ENCODE measurements around the gene RPRD1A. TPM values are rescaled to one million over a fixed set of nuclear protein-coding genes. Genes with fewer than 3 reads are reported as not detected.
"Not testable (repeated sequence)": the region's sequence is repeated elsewhere in the genome, so short reads cannot be mapped to it uniquely, and the experiment has no call there.

The RPRD1A gene
- total RNA-seq, 3 donors from 2014 or later = 51.5 to 76.8 (median 59.3) TPM

GRCh38 chr18:36031903-36032302, 35.5 kb downstream of the RPRD1A start:
- H3K27ac ChIP-seq = no peak overlapping the region
- H3K27me3 ChIP-seq = no peaks in the 10 kb centered on the region
- TF ChIP-seq POLR2A (IDR thresholded peaks at IDR 0.05) (no peak), CTCF (IDR thresholded peaks at IDR 0.05) (no peak), POLR2AphosphoS5 (IDR thresholded peaks at IDR 0.05) (no peak)
- DNase-seq (ENCODE audit: low spot score in 2 of 2) = no peak
- H3K4me3 ChIP-seq = no peak overlapping the region
- peaks cover 0 to 4% of the 10 kb centered on the region in 2 donors for H3K4me1 ChIP-seq
- intact Hi-C loops (cut with DNase I; ENCODE audit: low total_unique reads) = no loop called here
- no peaks in the 10 kb centered on the region for H3K9me3 ChIP-seq
- no peaks in the 10 kb centered on the region for H3K36me3 ChIP-seq

DNA sequence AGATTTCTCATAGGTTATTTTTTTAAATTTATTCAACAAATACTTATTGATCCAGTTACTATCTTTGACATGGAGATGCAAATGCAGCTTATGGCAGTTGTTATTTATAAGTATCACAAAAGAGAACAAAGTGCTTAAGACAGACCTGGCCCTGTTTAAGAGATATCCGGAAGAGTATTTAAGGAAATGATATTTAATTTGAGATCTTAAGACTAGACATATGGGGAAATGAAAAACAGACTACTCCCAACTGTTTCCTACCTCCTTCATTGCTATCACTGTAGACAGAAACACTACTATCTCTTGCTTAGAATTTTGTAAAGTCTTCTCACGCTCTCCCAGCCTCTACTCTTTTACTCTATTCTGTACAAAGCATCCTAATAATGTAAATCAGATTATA, 36.0 kb downstream of the RPRD1A start:
- intact Hi-C loops (cut with DNase I; ENCODE audit: low total_unique reads) = no loop called here
- no peak overlapping the region for H3K4me3 ChIP-seq
- no peak for DNase-seq (ENCODE audit: low spot score in 2 of 2)
- H3K36me3 ChIP-seq = no peaks in the 10 kb centered on the region
- no peaks in the 10 kb centered on the region for H3K27me3 ChIP-seq
- H3K4me1 ChIP-seq = peaks cover 0 to 4% of the 10 kb centered on the region in 2 donors
- H3K27ac ChIP-seq = no peak overlapping the region
- TF ChIP-seq CTCF (IDR thresholded peaks at IDR 0.05) = no peak
- TF ChIP-seq POLR2A (IDR thresholded peaks at IDR 0.05) = no peak
- TF ChIP-seq POLR2AphosphoS5 (IDR thresholded peaks at IDR 0.05) = no peak
- no peaks in the 10 kb centered on the region for H3K9me3 ChIP-seq

GRCh38 chr18:36028859-36029258, 38.5 kb downstream of the RPRD1A start:
- Histone ChIP-seq H3K4me1 (no peaks in the 10 kb centered on the region), H3K9me3 (no peaks in the 10 kb centered on the region), H3K27me3 (no peaks in the 10 kb centered on the region), H3K4me3 (no peak overlapping the region), H3K27ac (no peak overlapping the region), H3K36me3 (no peaks in the 10 kb centered on the region)
- DNase-seq (ENCODE audit: low spot score in 2 of 2) = no peak
- intact Hi-C loops (cut with DNase I; ENCODE audit: low total_unique reads) = no loop called here
- TF ChIP-seq POLR2AphosphoS5 (IDR thresholded peaks at IDR 0.05) = no peak
- no peak for TF ChIP-seq POLR2A (IDR thresholded peaks at IDR 0.05)
- TF ChIP-seq CTCF (IDR thresholded peaks at IDR 0.05) = no peak

- no peaks in the 10 kb centered on the region for H3K4me1 ChIP-seq
- no peak overlapping the region for H3K27ac ChIP-seq
- intact Hi-C loops (cut with DNase I; ENCODE audit: low total_unique reads) = no loop called here
- no peak overlapping the region for H3K4me3 ChIP-seq
- no peaks in the 10 kb centered on the region for H3K36me3 ChIP-seq
- DNase-seq (ENCODE audit: low spot score in 2 of 2) = no peak
- no peaks in the 10 kb centered on the region for H3K27me3 ChIP-seq
- H3K9me3 ChIP-seq = no peaks in the 10 kb centered on the region
- TF ChIP-seq POLR2A (IDR thresholded peaks at IDR 0.05) = no peak
- TF ChIP-seq POLR2AphosphoS5 (IDR thresholded peaks at IDR 0.05) = no peak
- no peak for TF ChIP-seq CTCF (IDR thresholded peaks at IDR 0.05)
Measured at GRCh38 chr18:36025025-36025424, 42.3 kb downstream of the RPRD1A start.

DNA sequence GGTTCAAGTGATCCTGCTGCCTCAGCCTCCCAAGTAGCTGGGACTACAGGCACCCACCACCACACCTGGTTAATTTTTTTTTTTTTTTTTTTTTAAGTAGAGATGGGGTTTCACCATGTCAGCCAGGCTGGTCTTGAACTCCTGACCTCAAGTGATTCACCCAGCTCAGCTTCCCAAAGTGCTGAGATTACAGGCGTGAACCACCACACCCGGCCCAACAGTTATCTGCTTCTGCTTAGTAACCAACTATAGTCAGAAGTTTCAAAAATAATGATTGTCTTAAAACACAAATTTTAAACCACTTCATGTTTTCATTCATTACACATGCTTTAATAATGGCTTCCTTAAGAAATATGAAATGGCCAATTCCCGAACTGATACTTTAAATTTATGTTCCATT, 43.1 kb downstream of the RPRD1A start:
- H3K27ac ChIP-seq; H3K4me1 ChIP-seq; H3K9me3 ChIP-seq; DNase-seq (ENCODE audit: low spot score in 2 of 2); H3K27me3 ChIP-seq; intact Hi-C loops (cut with DNase I; ENCODE audit: low total_unique reads); H3K4me3 ChIP-seq; H3K36me3 ChIP-seq: not testable (repeated sequence)

DNA sequence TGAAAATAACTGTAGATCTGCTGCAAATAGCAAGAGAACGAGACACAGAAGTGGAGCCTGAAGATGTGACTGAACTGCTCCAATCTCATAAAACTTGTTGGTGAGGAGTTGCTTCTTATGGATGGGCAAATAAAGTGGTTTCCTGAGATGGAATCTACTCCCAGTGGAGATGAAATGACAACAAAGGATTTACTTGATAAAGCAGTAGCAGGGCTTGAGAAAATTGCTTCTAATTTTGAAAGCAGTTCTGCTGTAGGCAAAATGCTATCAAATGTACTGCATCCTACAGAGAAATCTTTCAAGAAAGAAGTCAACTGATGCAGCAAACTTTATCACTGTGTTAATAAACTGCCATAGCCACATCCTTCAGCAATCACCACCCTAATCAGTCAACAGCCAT, 44.0 kb downstream of the RPRD1A start:
- H3K4me1 ChIP-seq = no peaks in the 10 kb centered on the region
- H3K9me3 ChIP-seq = no peaks in the 10 kb centered on the region
- no peak for TF ChIP-seq CTCF (IDR thresholded peaks at IDR 0.05)
- TF ChIP-seq POLR2A (IDR thresholded peaks at IDR 0.05) = no peak
- no peak for TF ChIP-seq POLR2AphosphoS5 (IDR thresholded peaks at IDR 0.05)
- no peaks in the 10 kb centered on the region for H3K36me3 ChIP-seq
- H3K27ac ChIP-seq = no peak overlapping the region
- intact Hi-C loops (cut with DNase I; ENCODE audit: low total_unique reads) = no loop called here
- DNase-seq (ENCODE audit: low spot score in 2 of 2) = no peak
- no peaks in the 10 kb centered on the region for H3K27me3 ChIP-seq
- H3K4me3 ChIP-seq = no peak overlapping the region

All from breast epithelium (tissue), 4 donors.